Measurements from ENCODE around the gene MUS81.

The MUS81 gene

GRCh38 chr11:65907878-65908277 is 47.6 kb downstream of the MUS81 start:
- Histone ChIP-seq H3K27ac (ENCODE audit: low read depth, low read length) (no peak overlapping the region), H3K4me1 (ENCODE audit: control insufficient read depth, low read length) (0 out of 2 replicates have a peak, but pooled peaks cover 3% of the 10 kb centered on the region), H3K36me3 (ENCODE audit: control insufficient read depth, low read length) (no peaks in the 10 kb centered on the region), H4K20me1 (ENCODE audit: control insufficient read depth, insufficient read depth, low read depth, low read length) (no peaks in the 10 kb centered on the region), H3F3A (ENCODE audit: control insufficient read depth, insufficient read depth) (no peaks in the 10 kb centered on the region), H3K9me3 (ENCODE audit: control insufficient read depth, insufficient read depth, low read length) (no peaks in the 10 kb centered on the region), H3K9me2 (replicated peaks; ENCODE audit: control insufficient read depth, low read length) (no peaks in the 10 kb centered on the region), H3K4me2 (ENCODE audit: low read length) (no peak overlapping the region), H3K27me3 (ENCODE audit: control insufficient read depth, low read length) (peaks cover 38% of the 10 kb centered on the region), H3K79me2 (ENCODE audit: control insufficient read depth, low read length) (no peaks in the 10 kb centered on the region), H3K4me3 (ENCODE audit: low read length) (no peak overlapping the region)
- TF ChIP-seq EZH2phosphoT487 (IDR thresholded peaks at IDR 0.05; ENCODE audit: borderline replicate concordance, low read length) (no peak), CTCF (IDR thresholded peaks at IDR 0.05; ENCODE audit: low read depth, low read length, poor library complexity, severe bottlenecking) (no peak)

GRCh38 chr11:65911682-65912568 is 51.7 kb downstream of the MUS81 start:
- Histone ChIP-seq H3K79me2 (ENCODE audit: control insufficient read depth, low read length) (peaks cover 2% of the 10 kb centered on the region; the same call in 1 of the 2 replicates), H3F3A (ENCODE audit: control insufficient read depth, insufficient read depth) (no peaks in the 10 kb centered on the region), H3K4me2 (ENCODE audit: low read length) (no peak overlapping the region), H3K4me3 (ENCODE audit: low read length) (no peak overlapping the region), H3K9me3 (ENCODE audit: control insufficient read depth, insufficient read depth, low read length) (no peaks in the 10 kb centered on the region), H3K9me2 (replicated peaks; ENCODE audit: control insufficient read depth, low read length) (no peaks in the 10 kb centered on the region), H3K27me3 (ENCODE audit: control insufficient read depth, low read length) (peaks cover 25% of the 10 kb centered on the region), H3K36me3 (ENCODE audit: control insufficient read depth, low read length) (no peaks in the 10 kb centered on the region; the same call in 1 of the 2 replicates), H3K27ac (ENCODE audit: low read depth, low read length) (no peak overlapping the region), H4K20me1 (ENCODE audit: control insufficient read depth, insufficient read depth, low read depth, low read length) (no peaks in the 10 kb centered on the region), H3K4me1 (ENCODE audit: control insufficient read depth, low read length) (peaks cover 8% of the 10 kb centered on the region)
- peak; percentile 30 for TF ChIP-seq CTCF (IDR thresholded peaks at IDR 0.05; ENCODE audit: low read depth, low read length, poor library complexity, severe bottlenecking)
- no peak for TF ChIP-seq EZH2phosphoT487 (IDR thresholded peaks at IDR 0.05; ENCODE audit: borderline replicate concordance, low read length)

GRCh38 chr11:65912845-65913244 is 52.6 kb downstream of the MUS81 start:
- Histone ChIP-seq H3F3A (ENCODE audit: control insufficient read depth, insufficient read depth) (no peaks in the 10 kb centered on the region), H3K4me1 (ENCODE audit: control insufficient read depth, low read length) (peaks cover 14% of the 10 kb centered on the region), H3K27me3 (ENCODE audit: control insufficient read depth, low read length) (peaks cover 24% of the 10 kb centered on the region), H3K9me2 (replicated peaks; ENCODE audit: control insufficient read depth, low read length) (no peaks in the 10 kb centered on the region), H3K36me3 (ENCODE audit: control insufficient read depth, low read length) (no peaks in the 10 kb centered on the region; the same call in 1 of the 2 replicates), H3K4me3 (ENCODE audit: low read length) (no peak overlapping the region), H3K9me3 (ENCODE audit: control insufficient read depth, insufficient read depth, low read length) (no peaks in the 10 kb centered on the region), H3K79me2 (ENCODE audit: control insufficient read depth, low read length) (peaks cover 10% of the 10 kb centered on the region), H3K4me2 (ENCODE audit: low read length) (no peak overlapping the region), H3K27ac (ENCODE audit: low read depth, low read length) (no peak overlapping the region), H4K20me1 (ENCODE audit: control insufficient read depth, insufficient read depth, low read depth, low read length) (no peaks in the 10 kb centered on the region)
- TF ChIP-seq CTCF (IDR thresholded peaks at IDR 0.05; ENCODE audit: low read depth, low read length, poor library complexity, severe bottlenecking) = no peak
- no peak for TF ChIP-seq EZH2phosphoT487 (IDR thresholded peaks at IDR 0.05; ENCODE audit: borderline replicate concordance, low read length)

All from DOHH2 (cell line).